GM12878 (cell line): ENCODE measurements around the gene ITSN1. TPM values are rescaled to one million over a fixed set of nuclear protein-coding genes. Genes with fewer than 3 reads are reported as not detected.

Experiments used
- ATF7 ChIP-seq: fragments of 450-650 bp; IDR thresholded peaks from 2 replicates; pipeline ENCODE4 v1.6.1; 2016; ENCODE audit warnings: low read depth, mild to moderate bottlenecking
- DPF2 ChIP-seq: fragments of 450-650 bp; IDR thresholded peaks from 2 replicates; pipeline ENCODE4 v1.6.1; 2017; ENCODE audit warnings: mild to moderate bottlenecking
- ELK1 ChIP-seq: IDR thresholded peaks from 2 replicates; pipeline ENCODE4 v1.6.1; 2012; ENCODE audit warnings: low read depth, low read length, improper control_type of control experiment
- ESRRA ChIP-seq: IDR thresholded peaks from 2 replicates; pipeline ENCODE4 v1.6.1; 2012; ENCODE audit warnings: mild to moderate bottlenecking, low read length, improper control_type of control experiment
- FOXK2 ChIP-seq: fragments of 450-650 bp; IDR thresholded peaks from 2 replicates; pipeline ENCODE4 v1.6.1; 2017; ENCODE audit warnings: mild to moderate bottlenecking, moderate library complexity
- FOXM1 ChIP-seq: IDR thresholded peaks from 2 replicates; pipeline ENCODE4 v1.6.1; 2012; ENCODE audit warnings: low read depth, mild to moderate bottlenecking, inconsistent platforms, low read length, moderate library complexity
- HDAC2 ChIP-seq: fragments of 200-600 bp; sonication (generic); IDR thresholded peaks from 2 replicates; pipeline ENCODE4 v1.6.1; 2017
- IKZF2 ChIP-seq, 2 experiments: fragments of 450-650 bp; IDR thresholded peaks; 2 replicates each; pipeline ENCODE4 v1.6.1; 2017; ENCODE audit warnings: mild to moderate bottlenecking in 2 of 2, moderate library complexity in 2 of 2
- IRF5 ChIP-seq: fragments of 450-650 bp; IDR thresholded peaks from 2 replicates; pipeline ENCODE4 v1.6.1; 2017; ENCODE audit warnings: borderline replicate concordance
- JUNB ChIP-seq: IDR thresholded peaks from 2 replicates; pipeline ENCODE4 v1.6.1; 2016; ENCODE audit warnings: antibody characterized with exemption, mild to moderate bottlenecking
- MAX ChIP-seq: IDR thresholded peaks from 2 replicates; pipeline ENCODE4 v1.6.1; 2012; ENCODE audit warnings: low read depth, low read length, improper control_type of control experiment
- POLR2AphosphoS5 ChIP-seq: IDR thresholded peaks from 2 replicates; pipeline ENCODE4 v1.6.1; 2011; ENCODE audit warnings: mild to moderate bottlenecking, low read length, inconsistent platforms
- SMAD1 ChIP-seq: fragments of 450-650 bp; IDR thresholded peaks from 2 replicates; pipeline ENCODE4 v1.6.1; 2018; ENCODE audit warnings: mild to moderate bottlenecking, low read depth; ENCODE audit not compliant: partially characterized antibody
- SREBF1 ChIP-seq: IDR thresholded peaks from 2 replicates; pipeline ENCODE4 v1.6.1; 2012; ENCODE audit warnings: mild to moderate bottlenecking, low read length
- STAT3 ChIP-seq: IDR thresholded peaks from 2 replicates; pipeline ENCODE4 v1.6.1; 2011; ENCODE audit warnings: low read depth, low read length, improper control_type of control experiment
- TCF3 ChIP-seq: IDR thresholded peaks from 2 replicates; pipeline ENCODE4 v1.6.1; 2012; ENCODE audit warnings: low read depth, mild to moderate bottlenecking, low read length, borderline replicate concordance; ENCODE audit not compliant: insufficient read depth
- TCF7 ChIP-seq: IDR thresholded peaks from 2 replicates; pipeline ENCODE4 v1.6.1; 2014; ENCODE audit warnings: antibody characterized with exemption, borderline replicate concordance
- WRNIP1 ChIP-seq: IDR thresholded peaks from 2 replicates; pipeline ENCODE4 v1.6.1; 2011; ENCODE audit warnings: low read depth, low read length, improper control_type of control experiment, borderline replicate concordance
- ZNF592 ChIP-seq: fragments of 450-650 bp; IDR thresholded peaks from 2 replicates; pipeline ENCODE4 v1.6.1; 2017; ENCODE audit warnings: mild to moderate bottlenecking, moderate library complexity
- ZNF622 ChIP-seq: fragments of 450-650 bp; IDR thresholded peaks from 2 replicates; pipeline ENCODE4 v1.6.1; 2017; ENCODE audit warnings: mild to moderate bottlenecking, inconsistent platforms
- ZSCAN29 ChIP-seq: fragments of 450-650 bp; IDR thresholded peaks from 2 replicates; pipeline ENCODE4 v1.6.1; 2017; ENCODE audit warnings: mild to moderate bottlenecking, moderate library complexity
- ZZZ3 ChIP-seq: IDR thresholded peaks from 2 replicates; pipeline ENCODE4 v1.6.1; 2011; ENCODE audit warnings: low read depth; ENCODE audit not compliant: control insufficient read depth, insufficient read length
- polyA plus RNA-seq, 11 experiments: library from polyadenylated mRNA; depleted of rRNA in 4 of 11; unstranded in 6 of 11; stranded (reverse) in 5 of 11; fragments of >200 nt; fragmentation: Nextera tagmentation in 4 of 11; fragmentation: Illumina TruSeq in 1 of 11; extraction: Ambion mirVana in 4 of 11; extraction: Trizol in 1 of 11; gene quantifications; 1 replicate in 1 of 11; 2 replicates in 10 of 11; pipeline versions ENCODE4 v1.2.1 to v1.2.3, GENCODE V29; 2011 to 2016; ENCODE audit warnings: inconsistent platforms in 2 of 11, missing spikeins in 2 of 11, low read depth in 1 of 11
- total RNA-seq, 4 experiments: library from RNA; depleted of rRNA in 3 of 4; stranded (reverse); fragments of >200 nt in 3 of 4; fragmentation: Illumina TruSeq in 1 of 4; extraction: Trizol in 1 of 4; gene quantifications; 2 replicates each; pipeline versions ENCODE4 v1.2.1 to v1.2.3, GENCODE V29; 2013 to 2021

ITSN1 gene
- total and polyA plus RNA-seq, 10 of the 15 experiments (the other 5 are each of a cell fraction or from before 2014, with no cell fraction given), result 0.89 to 10.6 (median 4.8) TPM

GRCh38 chr21:33915368-33916199 lies 273.3 kb downstream of the ITSN1 start, which contains the start of gene ATP5PO (continued):
- no peak for TF ChIP-seq ELK1
- TF ChIP-seq TCF3, result no peak
- no peak for TF ChIP-seq FOXM1
- no peak for TF ChIP-seq ZSCAN29
- TF ChIP-seq STAT3, result no peak
- TF ChIP-seq JUNB, result no peak
- TF ChIP-seq ATF7, result peak; percentile 88
- no peak for TF ChIP-seq ZNF592
- no peak; a peak in 1 of 4 replicates for TF ChIP-seq IKZF2 (IDR thresholded peaks at IDR 0.05)
- no peak for TF ChIP-seq SMAD1
- TF ChIP-seq MAX, result no peak
- TF ChIP-seq ZNF622, result no peak
- TF ChIP-seq POLR2AphosphoS5, result peak; percentile 96
- TF ChIP-seq WRNIP1, result no peak
- peak; percentile 76; the same call in 1 of the 2 replicates for TF ChIP-seq ESRRA
- no peak for TF ChIP-seq HDAC2
- TF ChIP-seq TCF7, result no peak
- TF ChIP-seq IRF5, result no peak
- TF ChIP-seq SREBF1, result peak; percentile 80
- TF ChIP-seq ZZZ3, result no peak
- no peak for TF ChIP-seq FOXK2
- no peak for TF ChIP-seq DPF2
